A549 (cell line): ENCODE results near the gene INPP5A. TPM values are rescaled to one million over a fixed set of nuclear protein-coding genes. Genes with fewer than 3 reads are reported as not detected.
"Not testable (repeated sequence)": the region's sequence is repeated elsewhere in the genome, so short reads cannot be mapped to it uniquely, and the experiment has no call there.

Source experiments
- ATAC-seq, 2 experiments: fragments of 200-7000 bp in 1 of 2; fragments of >200 bp in 1 of 2; cut with Nextera tagmentation in 1 of 2; cut with Tn5 transposase in 1 of 2; 3 replicates each; pipeline versions ENCODE4 v1.8.0 to v1.9.1; 2018 to 2020; ENCODE audit warnings: mild to moderate bottlenecking in 1 of 2, moderate library complexity in 1 of 2
- CTCF ChIA-PET: fragments of 300-600 bp; sonication (Branson Sonifier 250); formaldehyde crosslinking; extraction: SDS; loops from one replicate; lab custom pipeline; 2021; ENCODE audit warnings: antibody characterized with exemption, inconsistent platforms; lab: Yijun Ruan, JAX
- POLR2A ChIA-PET: fragments of 350-600 bp; formaldehyde crosslinking; extraction: SDS; loops from one replicate; lab custom pipeline; 2021; ENCODE audit warnings: antibody characterized with exemption, inconsistent platforms; lab: Yijun Ruan, JAX
- DNase-seq, 2 experiments: peaks; one replicate each; pipeline versions ENCODE4 v3.0.0 to v3.0.0-alpha.2; 2011 to 2016; ENCODE audit warnings: low read depth in 1 of 2, low spot score in 1 of 2
- FAIRE-seq: peaks from 2 replicates; lab custom pipeline; 2011; peaks lifted over from hg19 to GRCh38; lab: Jason Lieb, UNC
- H3K27ac ChIP-seq, 2 experiments: fragments of >200 bp; sonication (Bioruptor Twin); formaldehyde crosslinking; 3 replicates each; pipeline ENCODE4 v1.5.1; 2016 to 2017
- H3K4me1 ChIP-seq: fragments of >200 bp; sonication (Bioruptor Twin); formaldehyde crosslinking; 3 replicates; pipeline ENCODE4 v1.6.1; 2016
- H3K4me2 ChIP-seq: fragments of >200 bp; sonication (Bioruptor Twin); formaldehyde crosslinking; 3 replicates; pipeline ENCODE4 v1.6.1; 2016
- H3K4me3 ChIP-seq: fragments of >200 bp; sonication (Bioruptor Twin); formaldehyde crosslinking; 3 replicates; pipeline ENCODE4 v1.5.1; 2016
- H3K9me3 ChIP-seq: fragments of >200 bp; sonication (Bioruptor Twin); formaldehyde crosslinking; 3 replicates; pipeline ENCODE4 v1.6.1; 2016
- ATOH8 ChIP-seq: fragments of 250-450 bp; sonication (Bioruptor Pico); IDR thresholded peaks from 2 replicates; pipeline ENCODE4 v1.5.0; 2020; ENCODE audit warnings: low read depth, mild to moderate bottlenecking, moderate library complexity
- CHD4 ChIP-seq: fragments of 200-600 bp; sonication (generic); IDR thresholded peaks from 2 replicates; pipeline ENCODE4 v1.6.1; 2016; ENCODE audit warnings: antibody characterized with exemption, mild to moderate bottlenecking, borderline replicate concordance
- CTCF ChIP-seq: fragments of >200 bp; sonication (Bioruptor Twin); formaldehyde crosslinking; IDR thresholded peaks from 3 replicates; pipeline ENCODE4 v1.5.1; 2016
- EHF ChIP-seq: fragments of 250-450 bp; sonication (Bioruptor Pico); IDR thresholded peaks from 2 replicates; pipeline ENCODE4 v1.5.0; 2020; ENCODE audit warnings: mild to moderate bottlenecking
- EHMT2 ChIP-seq: fragments of 200-600 bp; sonication (generic); IDR thresholded peaks from 2 replicates; pipeline ENCODE4 v1.6.1; 2016; ENCODE audit warnings: antibody characterized with exemption, low read depth, mild to moderate bottlenecking, moderate library complexity
- ELK1 ChIP-seq: fragments of 150-350 bp; IDR thresholded peaks from 2 replicates; pipeline ENCODE4 v1.6.1; 2014; ENCODE audit warnings: low read depth, mild to moderate bottlenecking, low read length
- FOSB ChIP-seq: fragments of 250-450 bp; sonication (Bioruptor Pico); IDR thresholded peaks from 2 replicates; pipeline ENCODE4 v1.5.0; 2020; ENCODE audit warnings: mild to moderate bottlenecking, moderate library complexity
- GATA3 ChIP-seq: IDR thresholded peaks from 2 replicates; pipeline ENCODE4 v1.6.1; 2012; ENCODE audit warnings: borderline replicate concordance
- HDAC2 ChIP-seq: fragments of 200-600 bp; sonication (generic); IDR thresholded peaks from 2 replicates; pipeline ENCODE4 v1.6.1; 2016
- JUNB ChIP-seq: fragments of >200 bp; sonication (Bioruptor Twin); formaldehyde crosslinking; IDR thresholded peaks from 2 replicates; pipeline ENCODE4 v1.6.1; 2016
- KDM1A ChIP-seq: fragments of 200-600 bp; sonication (generic); IDR thresholded peaks from 2 replicates; pipeline ENCODE4 v1.6.1; 2016; ENCODE audit warnings: low read depth, mild to moderate bottlenecking
- MAFK ChIP-seq: fragments of 450-650 bp; IDR thresholded peaks from 2 replicates; pipeline ENCODE4 v1.6.1; 2014; ENCODE audit not compliant: partially characterized antibody
- NPAS2 ChIP-seq: fragments of 250-450 bp; sonication (Bioruptor Pico); IDR thresholded peaks from 2 replicates; pipeline ENCODE4 v1.8.0; 2022; ENCODE audit warnings: mild to moderate bottlenecking, moderate library complexity, borderline replicate concordance
- NR3C1 ChIP-seq: fragments of >200 bp; sonication (Bioruptor Twin); formaldehyde crosslinking; IDR thresholded peaks from 3 replicates; pipeline ENCODE4 v1.6.1; 2017
- PBX3 ChIP-seq: IDR thresholded peaks from 2 replicates; pipeline ENCODE4 v1.6.1; 2012
- RFX5 ChIP-seq: fragments of 450-650 bp; IDR thresholded peaks from 2 replicates; pipeline ENCODE4 v1.7.1; 2014; ENCODE audit warnings: antibody characterized with exemption, mild to moderate bottlenecking, moderate library complexity
- SMC3 ChIP-seq: fragments of >200 bp; sonication (Bioruptor Twin); formaldehyde crosslinking; IDR thresholded peaks from 3 replicates; pipeline ENCODE4 v1.6.1; 2018; ENCODE audit warnings: inconsistent platforms
- SREBF2 ChIP-seq: fragments of 450-650 bp; IDR thresholded peaks from 2 replicates; pipeline ENCODE4 v1.6.1; 2014; ENCODE audit warnings: mild to moderate bottlenecking, moderate library complexity
- TFCP2L1 ChIP-seq: fragments of 250-450 bp; sonication (Bioruptor Pico); IDR thresholded peaks from 2 replicates; pipeline ENCODE4 v1.5.0; 2021; ENCODE audit warnings: mild to moderate bottlenecking
- USF2 ChIP-seq: fragments of 450-650 bp; IDR thresholded peaks from 2 replicates; pipeline ENCODE4 v1.6.1; 2014; ENCODE audit warnings: antibody characterized with exemption
- WGBS: methylation state at CpG from one replicate; pipeline ENCODE4 v1.1.6; 2017; ENCODE audit errors: missing lambda C conversion rate; 5-methylcytosine and 5-hydroxymethylcytosine counted together
- polyA plus RNA-seq, 4 experiments: library from polyadenylated mRNA; depleted of rRNA in 3 of 4; stranded (reverse); fragments of >200 nt; fragmentation: RNase III in 1 of 4; extraction: RNeasy Plus Mini Kit Qiagen cat#74134 plus additional on column Dnase treatment in 1 of 4; gene quantifications; 2 replicates in 3 of 4; 3 replicates in 1 of 4; pipeline ENCODE4 v1.2.3, GENCODE V29; 2011 to 2017

Gene INPP5A
- polyA plus RNA-seq, 2 of the 4 experiments (the other 2 are of a cell fraction) = 13.7 to 15.1 TPM

- Histone ChIP-seq H3K4me2 (no peak overlapping the region), H3K4me1 (no peaks in the 10 kb centered on the region), H3K9me3 (no peaks in the 10 kb centered on the region), H3K27ac (no peak overlapping the region), H3K4me3 (no peak overlapping the region)
- POLR2A ChIA-PET = no interaction called here
- CTCF ChIA-PET = interaction anchor here (1.2 kb wide), 1 partner anchor 9 kb away, joined by 6 read pairs; no protein-coding TSS in a partner anchor
- DNase-seq (no peak), ATAC-seq (no peak; a peak in 1 of 6 replicates), FAIRE-seq (no peak)
- WGBS = 75% methylated on average over 8 of the region's 8 CpGs
- no peak for TF ChIP-seq RFX5
- no peak for TF ChIP-seq ATOH8
- TF ChIP-seq JUNB = no peak
- TF ChIP-seq EHF (CRISPR knock-in tag) = no peak
- no peak for TF ChIP-seq USF2
- no peak for TF ChIP-seq NR3C1
- no peak for TF ChIP-seq EHMT2
- TF ChIP-seq FOSB = no peak
- TF ChIP-seq SREBF2 = no peak
- no peak for TF ChIP-seq CTCF
Observed at GRCh38 chr10:132551808-132552130, 14.2 kb downstream of the INPP5A start.

- H3K4me1 ChIP-seq, CTCF ChIA-PET, H3K4me3 ChIP-seq, ATAC-seq, FAIRE-seq, H3K27ac ChIP-seq, POLR2A ChIA-PET, DNase-seq, H3K4me2 ChIP-seq, H3K9me3 ChIP-seq: not testable (repeated sequence)
- WGBS = 82% methylated on average over 6 of the region's 6 CpGs
Observed at GRCh38 chr10:132552635-132553034, 15.0 kb downstream of the INPP5A start.

GRCh38 chr10:132553568-132553967 is 16.0 kb downstream of the INPP5A start:
- H3K4me3 ChIP-seq, FAIRE-seq, CTCF ChIA-PET, H3K4me1 ChIP-seq, H3K9me3 ChIP-seq, DNase-seq, H3K4me2 ChIP-seq, POLR2A ChIA-PET, H3K27ac ChIP-seq, ATAC-seq: not testable (repeated sequence)
- 91% methylated on average over 3 of the region's 3 CpGs for WGBS

GRCh38 chr10:132554053-132554990 is 16.7 kb downstream of the INPP5A start:
- Histone ChIP-seq H3K4me1 (no peaks in the 10 kb centered on the region), H3K27ac (no peak overlapping the region), H3K4me2 (no peak overlapping the region), H3K9me3 (no peaks in the 10 kb centered on the region), H3K4me3 (no peak overlapping the region)
- no peak for DNase-seq
- no peak for ATAC-seq
- ChIA-PET POLR2A (no interaction called here), CTCF (interaction anchor here (1.4 kb wide), 1 partner anchor 96 kb away, joined by 4 read pairs; no protein-coding TSS in a partner anchor)
- no peak for FAIRE-seq
- 89% methylated on average over 19 of the region's 19 CpGs for WGBS
- TF ChIP-seq MAFK (no peak), CHD4 (no peak), TFCP2L1 (CRISPR knock-in tag) (no peak), NPAS2 (no peak), KDM1A (no peak), ELK1 (no peak), ATOH8 (no peak), SMC3 (no peak), GATA3 (no peak), PBX3 (no peak), HDAC2 (no peak)
